K562 (cell line): ENCODE data around the gene TRIP6. TPM values are rescaled to one million over a fixed set of nuclear protein-coding genes. Genes with fewer than 3 reads are reported as not detected.
A peak's percentile ranks its signal among the peaks of the same experiment; 100 is the strongest.

Source experiments
- BRF2 ChIP-seq: IDR thresholded peaks from 3 replicates; pipeline ENCODE4 v1.6.1; 2011; ENCODE audit warnings: borderline replicate concordance, mild to moderate bottlenecking; ENCODE audit not compliant: insufficient read length, insufficient read depth
- CBFB ChIP-seq: sonication (generic); formaldehyde crosslinking; IDR thresholded peaks from 2 replicates; pipeline ENCODE4 v1.4.0; 2020; ENCODE audit warnings: mild to moderate bottlenecking, missing genetic modification reagents
- CTCF ChIP-seq, 3 experiments: IDR thresholded peaks in 2 of 3; conservative IDR thresholded peaks in 1 of 3; 2 replicates each; pipeline ENCODE4 v1.5.1; 2011 to 2012; ENCODE audit warnings: low read length in 3 of 3, mild to moderate bottlenecking in 3 of 3, control low read depth in 2 of 3, improper control_type of control experiment in 1 of 3, inconsistent platforms in 1 of 3, low read depth in 1 of 3, mixed read lengths in 1 of 3, moderate library complexity in 1 of 3; ENCODE audit not compliant: insufficient read depth in 2 of 3
- DIDO1 ChIP-seq: fragments of 450-650 bp; IDR thresholded peaks from 2 replicates; pipeline ENCODE4 v1.6.1; 2016; ENCODE audit warnings: low read depth, missing biosample characterization, missing genetic modification characterization
- FOXP1 ChIP-seq: sonication (generic); formaldehyde crosslinking; IDR thresholded peaks from 2 replicates; pipeline ENCODE4 v1.8.0; 2022; ENCODE audit warnings: mild to moderate bottlenecking, missing genetic modification reagents
- GATAD2B ChIP-seq: fragments of 450-650 bp; IDR thresholded peaks from 2 replicates; pipeline ENCODE4 v1.6.1; 2017; ENCODE audit warnings: mild to moderate bottlenecking, borderline replicate concordance
- HDAC6 ChIP-seq: IDR thresholded peaks from 2 replicates; pipeline ENCODE4 v1.6.1; 2012; ENCODE audit warnings: low read depth, mild to moderate bottlenecking, control low read depth, inconsistent platforms, low read length, moderate library complexity
- HMGN3 ChIP-seq: IDR thresholded peaks from 2 replicates; pipeline ENCODE4 v1.6.1; 2011; ENCODE audit warnings: borderline replicate concordance, low read depth, mild to moderate bottlenecking, mixed read lengths, low read length; ENCODE audit not compliant: insufficient read length; ENCODE audit errors: extremely low read depth
- HNRNPL ChIP-seq: fragments of 200-400 bp; formaldehyde crosslinking; IDR thresholded peaks from 2 replicates; pipeline ENCODE4 v1.6.1; 2017; ENCODE audit warnings: low read depth, mild to moderate bottlenecking, low read length
- KAT7 ChIP-seq: sonication (generic); formaldehyde crosslinking; IDR thresholded peaks from 2 replicates; pipeline ENCODE4 v1.8.0; 2022; ENCODE audit warnings: missing genetic modification reagents, mild to moderate bottlenecking, borderline replicate concordance
- KLF16 ChIP-seq: IDR thresholded peaks from 2 replicates; pipeline ENCODE4 v1.6.1; 2016; ENCODE audit warnings: antibody characterized with exemption
- SNIP1 ChIP-seq: fragments of 450-650 bp; IDR thresholded peaks from 2 replicates; pipeline ENCODE4 v1.7.1; 2017; ENCODE audit warnings: low read depth, mild to moderate bottlenecking
- STAT5A ChIP-seq: IDR thresholded peaks from 2 replicates; pipeline ENCODE4 v1.6.1; 2012; ENCODE audit warnings: low read length, inconsistent platforms, borderline replicate concordance
- XRCC4 ChIP-seq: IDR thresholded peaks from one replicate; pipeline ENCODE4 v1.6.1; 2011; ENCODE audit not compliant: insufficient read depth, insufficient read length; ENCODE audit errors: extremely low read depth
- ZFP1 ChIP-seq: fragments of 450-650 bp; formaldehyde crosslinking; IDR thresholded peaks from 2 replicates; pipeline ENCODE4 v1.4.0; 2020; ENCODE audit warnings: mild to moderate bottlenecking, mixed read lengths
- ZNF143 ChIP-seq: sonication (generic); formaldehyde crosslinking; IDR thresholded peaks from 2 replicates; pipeline ENCODE4 v1.9.0; 2022; ENCODE audit warnings: mild to moderate bottlenecking, missing genetic modification reagents
- ZNF318 ChIP-seq, 2 experiments: fragments of 450-650 bp; IDR thresholded peaks; 2 replicates each; pipeline ENCODE4 v1.6.1; 2016; ENCODE audit warnings: mild to moderate bottlenecking in 2 of 2, borderline replicate concordance in 1 of 2, low read depth in 1 of 2, moderate library complexity in 1 of 2
- ZNF444 ChIP-seq: fragments of 250-450 bp; sonication (Bioruptor Pico); IDR thresholded peaks from 2 replicates; pipeline ENCODE4 v1.4.0; 2020; ENCODE audit warnings: mild to moderate bottlenecking, moderate library complexity
- polyA plus RNA-seq, 8 experiments: library from polyadenylated mRNA; depleted of rRNA in 4 of 8; stranded (reverse) in 5 of 8; unstranded in 3 of 8; fragments of >200 nt; fragmentation: Nextera tagmentation in 2 of 8; fragmentation: Illumina TruSeq in 1 of 8; extraction: Ambion mirVana in 2 of 8; extraction: Trizol in 1 of 8; gene quantifications; 2 replicates each; pipeline versions ENCODE4 v1.2.1 to v1.2.3, GENCODE V29; 2011 to 2014; ENCODE audit warnings: inconsistent platforms in 1 of 8, missing spikeins in 1 of 8
- total RNA-seq, 7 experiments: library from RNA; depleted of rRNA in 6 of 7; stranded (reverse); fragments of >200 nt in 6 of 7; fragmentation: Illumina TruSeq in 2 of 7; extraction: Trizol in 2 of 7; gene quantifications; 2 replicates each; pipeline versions ENCODE4 v1.2.1 to v1.2.3, GENCODE V29; 2011 to 2021; ENCODE audit warnings: low replicate concordance in 1 of 7

Gene TRIP6
- total and polyA plus RNA-seq, 9 of the 15 experiments (the other 6 are each of a cell fraction or from before 2014, with no cell fraction given), result 5.9 to 141 (median 54.0) TPM

DNA sequence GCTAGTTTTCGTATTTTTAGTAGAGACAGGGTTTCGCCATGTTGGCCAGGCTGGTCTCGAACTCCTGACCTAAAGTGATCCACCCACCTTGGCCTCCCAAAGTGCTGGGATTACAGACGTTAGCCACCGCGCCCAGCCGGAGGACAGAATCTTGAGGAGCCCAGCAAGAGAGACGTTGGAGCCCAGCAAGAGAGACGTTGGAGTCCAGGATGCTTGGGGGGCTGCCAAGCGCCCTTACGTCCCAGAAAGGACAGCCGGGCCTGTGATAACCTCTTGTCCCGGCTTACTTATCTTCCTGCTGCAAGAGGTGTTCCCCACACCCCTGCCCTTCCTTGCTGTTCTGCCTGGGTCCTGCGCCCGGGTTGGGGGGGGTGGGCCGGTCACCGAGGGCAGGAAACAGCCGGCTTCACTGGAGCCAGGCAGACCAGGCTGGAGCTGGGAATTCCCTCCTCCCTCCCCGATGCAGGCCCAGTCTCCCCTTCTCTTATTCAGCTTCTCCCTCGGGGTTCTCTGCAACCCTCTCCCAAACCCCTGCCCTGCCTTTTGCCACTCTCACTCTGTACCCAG, 38.0 kb upstream of the TRIP6 start (continued):
- peak; percentile 80 for TF ChIP-seq HMGN3
- peak; percentile 94 for TF ChIP-seq KLF16
- TF ChIP-seq ZNF318 (IDR thresholded peaks at IDR 0.05; ENCODE audit: borderline replicate concordance in 1 of 2, low read depth in 1 of 2), result no peak
- TF ChIP-seq DIDO1 (tag), result no peak
- no peak for TF ChIP-seq ZNF143 (CRISPR knock-in tag)
- TF ChIP-seq XRCC4, result no peak
- no peak for TF ChIP-seq FOXP1 (CRISPR knock-in tag)
- TF ChIP-seq ZFP1 (CRISPR knock-in tag), result no peak
- peak; percentile 72 for TF ChIP-seq GATAD2B
- TF ChIP-seq STAT5A, result peak; percentile 81
- no peak for TF ChIP-seq KAT7 (CRISPR knock-in tag)
- TF ChIP-seq CTCF (IDR thresholded peaks at IDR 0.05 in 2 of 3, conservative IDR thresholded peaks at IDR 0.05 in 1 of 3; ENCODE audit: insufficient read depth in 2 of 3, low read depth in 1 of 3, low read length in 3 of 3), result no peak
- TF ChIP-seq SNIP1, result no peak
- no peak for TF ChIP-seq BRF2
- TF ChIP-seq HDAC6, result no peak
- 0 out of 2 replicates have a peak, but pooled peaks have one; percentile 54 for TF ChIP-seq CBFB (CRISPR knock-in tag)
- TF ChIP-seq HNRNPL, result no peak
- no peak for TF ChIP-seq ZNF444 (CRISPR knock-in tag)
